GM23338 (cell line): Measurements from ENCODE around the gene PCSK5. TPM values are rescaled to one million over a fixed set of nuclear protein-coding genes. Genes with fewer than 3 reads are reported as not detected.

Experiments used
- ATAC-seq: fragments of 200-7000 bp; cut with Tn5 transposase; 3 replicates; pipeline ENCODE4 v1.9.1; 2020
- DNase-seq: peaks from one replicate; pipeline ENCODE4 v3.0.0-alpha.2; 2015; ENCODE audit warnings: low spot score
- H2AFZ ChIP-seq: fragments of 200-600 bp; sonication (generic); 2 replicates; pipeline ENCODE4 v1.8.0; 2016; ENCODE audit warnings: antibody characterized with exemption, mild to moderate bottlenecking, moderate library complexity
- H3F3A ChIP-seq: fragments of 200-600 bp; sonication (generic); replicated peaks from 2 replicates; pipeline ENCODE4 v1.8.0; 2017; ENCODE audit warnings: antibody characterized with exemption, mixed run types, low read depth
- H3K27ac ChIP-seq: fragments of 200-600 bp; sonication (generic); 2 replicates; pipeline ENCODE4 v1.6.1; 2016; ENCODE audit warnings: low read depth
- H3K27me3 ChIP-seq: fragments of 200-600 bp; sonication (generic); 2 replicates; pipeline ENCODE4 v1.8.0; 2016; ENCODE audit warnings: mild to moderate bottlenecking, mixed run types, moderate library complexity; ENCODE audit not compliant: insufficient read depth
- H3K36me3 ChIP-seq: fragments of 200-600 bp; sonication (generic); 2 replicates; pipeline ENCODE4 v1.8.0; 2016; ENCODE audit warnings: mild to moderate bottlenecking; ENCODE audit not compliant: insufficient read depth
- H3K4me1 ChIP-seq: fragments of 200-600 bp; sonication (generic); 2 replicates; pipeline ENCODE4 v1.8.0; 2016; ENCODE audit warnings: mild to moderate bottlenecking, moderate library complexity; ENCODE audit not compliant: insufficient read depth
- H3K4me2 ChIP-seq: fragments of 200-600 bp; sonication (generic); 2 replicates; pipeline ENCODE4 v1.7.1; 2017; ENCODE audit warnings: mixed run types
- H3K4me3 ChIP-seq: fragments of 200-600 bp; sonication (generic); 2 replicates; pipeline ENCODE4 v1.6.1; 2016; ENCODE audit warnings: mixed run types
- H3K79me2 ChIP-seq: fragments of 200-600 bp; sonication (generic); replicated peaks from 2 replicates; pipeline ENCODE4 v1.8.0; 2017; ENCODE audit warnings: mild to moderate bottlenecking; ENCODE audit not compliant: insufficient read depth
- H3K9me2 ChIP-seq: fragments of 200-600 bp; sonication (generic); 2 replicates; pipeline ENCODE4 v1.8.0; 2017; ENCODE audit not compliant: insufficient read depth
- H4K20me1 ChIP-seq: fragments of 200-600 bp; sonication (generic); replicated peaks from 2 replicates; pipeline ENCODE4 v1.8.0; 2017; ENCODE audit warnings: mild to moderate bottlenecking; ENCODE audit not compliant: insufficient read depth
- H3K27ac Mint-ChIP-seq: 2 replicates; pipeline ENCODE4 v1.8.0; 2020; ENCODE audit warnings: inconsistent platforms, mild to moderate bottlenecking, moderate library complexity, mixed read lengths
- H3K27me3 Mint-ChIP-seq: 3 replicates; pipeline ENCODE4 v1.8.0; 2022; ENCODE audit warnings: low read depth, mild to moderate bottlenecking, moderate library complexity, mixed read lengths, inconsistent platforms; ENCODE audit not compliant: insufficient read depth, poor library complexity
- H3K36me3 Mint-ChIP-seq: 3 replicates; pipeline ENCODE4 v1.8.0; 2021; ENCODE audit warnings: low read depth, mild to moderate bottlenecking, inconsistent platforms, moderate library complexity, mixed read lengths
- H3K4me1 Mint-ChIP-seq: 3 replicates; pipeline ENCODE4 v1.8.0; 2020; ENCODE audit warnings: mild to moderate bottlenecking, inconsistent platforms, mixed read lengths
- H3K4me3 Mint-ChIP-seq: 3 replicates; pipeline ENCODE4 v1.8.0; 2021; ENCODE audit warnings: moderate library complexity, mild to moderate bottlenecking, inconsistent platforms, mixed read lengths
- H3K9me3 Mint-ChIP-seq: 3 replicates; pipeline ENCODE4 v1.8.0; 2020; ENCODE audit warnings: moderate library complexity, mild to moderate bottlenecking, inconsistent platforms, mixed read lengths
- CREB1 ChIP-seq: fragments of 250-450 bp; sonication (Bioruptor Pico); IDR thresholded peaks from 2 replicates; pipeline ENCODE4 v1.5.0; 2020; ENCODE audit warnings: low read depth, mild to moderate bottlenecking, moderate library complexity
- CTCF ChIP-seq, 2 experiments: fragments of 200-600 bp in 1 of 2; sonication (generic) in 1 of 2; conservative IDR thresholded peaks; 2 replicates each; pipeline versions ENCODE4 v1.5.1 to v1.6.1; 2016 to 2017; ENCODE audit warnings: antibody characterized with exemption in 2 of 2, low read depth in 2 of 2, mild to moderate bottlenecking in 2 of 2, moderate library complexity in 1 of 2
- ETS1 ChIP-seq: IDR thresholded peaks from 2 replicates; pipeline ENCODE4 v1.6.1; 2016; ENCODE audit warnings: antibody characterized with exemption
- EZH2 ChIP-seq: fragments of 200-600 bp; sonication (generic); IDR thresholded peaks from one replicate; pipeline ENCODE4 v1.8.0; 2017; ENCODE audit warnings: antibody characterized with exemption, mild to moderate bottlenecking, low read depth; ENCODE audit not compliant: unreplicated experiment
- JUNB ChIP-seq: IDR thresholded peaks from one replicate; pipeline ENCODE4 v1.6.1; 2016; ENCODE audit warnings: antibody characterized with exemption; ENCODE audit not compliant: unreplicated experiment
- NANOG ChIP-seq: IDR thresholded peaks from 2 replicates; pipeline ENCODE4 v1.6.1; 2016; ENCODE audit warnings: antibody characterized with exemption, borderline replicate concordance
- POLR2AphosphoS5 ChIP-seq: IDR thresholded peaks from 2 replicates; pipeline ENCODE4 v1.6.1; 2016; ENCODE audit warnings: antibody characterized with exemption, low read depth
- REST ChIP-seq: IDR thresholded peaks from one replicate; pipeline ENCODE4 v1.6.1; 2018; ENCODE audit warnings: antibody characterized with exemption; ENCODE audit not compliant: unreplicated experiment
- STAT1 ChIP-seq: IDR thresholded peaks from one replicate; pipeline ENCODE4 v1.6.1; 2016; ENCODE audit warnings: antibody characterized with exemption; ENCODE audit not compliant: unreplicated experiment
- ZNF114 ChIP-seq: fragments of 250-450 bp; sonication (Bioruptor Pico); IDR thresholded peaks from 2 replicates; pipeline ENCODE4 v1.5.0; 2020; ENCODE audit warnings: mild to moderate bottlenecking, moderate library complexity
- ZNF331 ChIP-seq: fragments of 250-450 bp; sonication (Bioruptor Pico); IDR thresholded peaks from 2 replicates; pipeline ENCODE4 v1.5.0; 2020; ENCODE audit warnings: low read depth, mild to moderate bottlenecking, moderate library complexity
- ZNF462 ChIP-seq: fragments of 250-450 bp; sonication (Bioruptor Pico); IDR thresholded peaks from 2 replicates; pipeline ENCODE4 v1.5.0; 2020; ENCODE audit warnings: mild to moderate bottlenecking, moderate library complexity
- polyA plus RNA-seq: library from polyadenylated mRNA; unstranded; fragments of >200 nt; fragmentation: Nextera tagmentation; extraction: Ambion mirVana; gene quantifications from 2 replicates; pipeline ENCODE4 v1.2.1, GENCODE V29; 2016
- total RNA-seq: library from RNA; depleted of rRNA; stranded (reverse); fragments of >200 nt; shearing (Covaris generic); gene quantifications from 2 replicates; pipeline ENCODE4 v1.2.3, GENCODE V29; 2014

The PCSK5 gene
- total and polyA plus RNA-seq, 2 experiments from 2014 or later: 12.3 to 34.8 TPM

- no peak overlapping the region for H3K27ac Mint-ChIP-seq
- Histone ChIP-seq H3K4me2 (no peak overlapping the region), H3K27me3 (no peaks in the 10 kb centered on the region), H3K79me2 (peaks cover 63% of the 10 kb centered on the region), H3K9me2 (peaks cover 14% of the 10 kb centered on the region), H3K36me3 (no peaks in the 10 kb centered on the region), H3K27ac (no peak overlapping the region), H3F3A (no peaks in the 10 kb centered on the region), H3K4me1 (peaks cover 12% of the 10 kb centered on the region), H2AFZ (no peak overlapping the region), H4K20me1 (no peaks in the 10 kb centered on the region; the same call in 1 of the 2 replicates), H3K4me3 (no peak overlapping the region)
- peaks cover 3% of the 10 kb centered on the region for H3K27me3 Mint-ChIP-seq
- TF ChIP-seq REST (no peak), JUNB (no peak), ZNF114 (CRISPR knock-in tag) (no peak), CTCF (conservative IDR thresholded peaks at IDR 0.05; ENCODE audit: low read depth in 2 of 2) (no peak), ETS1 (no peak), STAT1 (no peak), ZNF331 (CRISPR knock-in tag) (no peak), POLR2AphosphoS5 (no peak), ZNF462 (no peak), CREB1 (no peak), EZH2 (no peak), NANOG (no peak)
- H3K36me3 Mint-ChIP-seq: peaks cover 11% of the 10 kb centered on the region; the same call in 1 of the 3 replicates
- no peaks in the 10 kb centered on the region for H3K9me3 Mint-ChIP-seq
- H3K4me3 Mint-ChIP-seq: no peak overlapping the region
- H3K4me1 Mint-ChIP-seq: peaks cover 14% of the 10 kb centered on the region
- DNase-seq (no peak), ATAC-seq (no peak)
Observed at GRCh38 chr9:75996726-75997125, 106.3 kb downstream of the PCSK5 start.
